NK-92 treated with Interleukin-12 subunit alpha and Interleukin-12 subunit beta, amount 100 ng/mL, for 24 hours (cell line): ENCODE results near the gene NHERF2.
A peak's percentile ranks its signal among the peaks of the same experiment; 100 is the strongest.
"Not testable (repeated sequence)": the region's sequence is repeated elsewhere in the genome, so short reads cannot be mapped to it uniquely, and the experiment has no call there.

Source experiments
- DNase-seq: peaks from one replicate; lab custom pipeline; 2025; lab: John Stamatoyannopoulos, UW

NHERF2 gene

GRCh38 chr16:2007081-2007836 lies 19.4 kb upstream of the NHERF2 start:
- no peak for DNase-seq

GRCh38 chr16:2008009-2008526 lies 18.6 kb upstream of the NHERF2 start:
- DNase-seq: no peak

- no peak for DNase-seq
Measured at GRCh38 chr16:2008631-2009163, 18.0 kb upstream of the NHERF2 start.

DNA sequence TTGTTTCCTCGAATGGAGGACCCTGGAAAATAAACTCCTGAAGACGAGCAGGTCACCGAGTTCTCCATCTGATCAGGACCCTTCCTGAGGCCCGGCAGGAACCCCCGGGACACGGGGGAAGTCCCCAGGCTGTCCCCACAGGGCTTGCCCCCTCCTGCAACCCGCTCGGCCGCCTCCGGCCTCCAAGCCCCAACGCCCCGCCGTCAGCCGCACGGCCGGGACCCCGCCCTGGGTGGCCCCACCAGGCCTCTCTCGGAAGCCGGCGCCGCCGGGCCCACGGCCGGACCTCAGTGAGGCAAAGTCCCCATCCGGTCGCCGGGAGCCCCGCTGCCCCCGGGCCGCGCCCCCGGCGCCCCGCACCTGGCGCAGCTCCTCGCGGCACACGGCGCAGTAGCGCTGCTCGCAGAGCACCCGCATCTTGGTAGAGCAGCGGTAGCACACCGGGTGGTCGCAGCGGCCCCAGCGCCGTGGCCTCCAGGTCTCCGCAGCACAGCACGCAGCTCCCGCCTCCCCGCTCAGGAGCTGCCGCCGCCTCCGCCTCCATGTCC lies 17.5 kb upstream of the NHERF2 start:
- no peak for DNase-seq

GRCh38 chr16:2009791-2010510 lies 16.8 kb upstream of the NHERF2 start, which contains the start of gene ZNF598:
ZNF598 (minus strand) TSS chr16:2009821.
- peak; percentile 80 for DNase-seq

DNA sequence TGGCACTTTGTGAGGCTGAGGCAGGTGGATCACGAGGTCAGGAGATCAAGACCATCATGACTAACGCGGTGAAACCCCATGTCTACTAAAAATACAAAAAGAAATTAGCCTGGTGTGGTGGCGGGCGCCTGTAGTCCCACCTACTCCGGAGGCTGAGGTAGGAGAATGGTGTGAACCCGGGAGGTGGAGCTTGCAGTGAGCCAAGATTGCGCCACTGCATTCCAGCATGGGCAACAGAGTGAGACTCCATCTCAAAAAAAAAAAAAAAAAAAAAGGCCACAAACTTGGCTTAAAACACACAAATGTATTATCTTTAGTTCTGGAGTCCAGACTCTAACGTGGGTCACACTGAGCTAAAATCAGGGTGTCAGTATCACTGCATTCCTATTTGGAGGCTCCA lies 15.0 kb upstream of the NHERF2 start:
- DNase-seq: not testable (repeated sequence)

DNA sequence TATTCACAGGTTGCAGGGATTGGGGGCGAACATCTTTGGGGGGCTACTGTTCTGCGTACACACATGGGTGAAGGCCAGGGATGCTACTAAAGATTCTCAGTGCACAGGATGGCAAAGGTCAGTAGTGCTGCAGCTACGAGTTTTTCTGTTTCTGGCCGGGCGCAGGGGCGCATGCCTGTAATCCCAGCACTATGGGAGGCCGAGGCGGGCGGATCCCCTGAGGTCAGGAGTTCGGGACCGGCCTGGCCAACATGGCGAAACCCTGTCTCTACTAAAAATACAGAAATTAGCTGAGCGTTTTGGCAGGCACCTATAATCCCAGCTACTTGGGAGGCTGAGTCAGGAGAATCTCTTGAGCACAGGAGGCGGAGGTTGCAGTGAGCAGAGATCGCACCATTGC lies 13.2 kb upstream of the NHERF2 start:
- no peak for DNase-seq

DNA sequence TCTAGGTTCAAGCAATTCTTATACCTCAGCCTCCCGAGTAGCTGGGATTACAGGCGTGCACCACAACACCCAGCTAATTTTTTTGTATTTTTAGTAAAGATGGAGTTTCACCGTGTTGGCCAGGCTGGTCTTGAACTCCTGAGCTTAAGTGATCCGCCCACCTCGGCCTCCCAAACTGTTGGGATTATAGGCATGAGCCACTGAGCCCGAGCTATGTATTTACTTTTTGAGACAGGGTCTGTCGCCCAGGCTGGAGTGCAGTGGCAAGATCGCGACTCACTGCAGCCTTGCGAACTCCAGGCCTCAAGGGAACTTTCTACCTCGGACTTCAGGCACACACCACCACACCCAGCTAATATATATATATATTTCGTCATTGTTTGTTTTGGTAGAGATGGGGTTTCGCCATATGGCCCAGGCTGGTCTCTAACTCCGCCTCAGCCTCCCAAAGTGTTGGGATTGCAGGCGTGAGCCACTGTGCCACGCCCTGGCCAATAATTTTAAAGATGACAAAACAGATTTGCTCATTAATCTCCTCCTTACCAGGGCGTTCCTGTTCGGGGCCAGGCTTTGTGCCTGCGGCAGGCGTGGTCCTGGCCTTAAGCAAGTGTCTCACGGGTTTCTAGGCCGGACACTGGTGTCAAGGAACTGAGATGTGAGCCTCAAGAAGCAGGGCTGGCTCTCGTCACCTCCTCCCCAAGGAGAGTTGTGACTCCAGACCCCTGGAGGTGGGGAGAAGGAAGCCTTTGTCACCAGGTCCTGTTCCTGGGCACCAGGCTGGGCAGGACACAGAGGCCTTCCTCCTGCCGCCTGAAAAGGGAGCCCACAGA lies 11.4 kb upstream of the NHERF2 start:
- DNase-seq: no peak

DNA sequence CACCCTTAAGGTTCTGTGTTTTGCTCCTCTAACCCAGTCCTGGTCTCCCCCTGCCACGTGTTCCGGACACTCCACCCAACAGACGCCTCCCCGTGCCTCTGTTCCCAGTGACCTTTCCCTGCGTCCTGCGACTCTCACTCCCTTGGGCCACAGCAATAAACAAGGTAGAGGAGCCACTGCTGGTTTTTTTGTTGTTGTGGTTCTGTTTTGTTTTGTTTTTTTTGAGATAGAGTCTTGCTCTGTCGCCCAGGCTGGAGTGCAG lies 10.8 kb upstream of the NHERF2 start:
- DNase-seq: no peak

DNA sequence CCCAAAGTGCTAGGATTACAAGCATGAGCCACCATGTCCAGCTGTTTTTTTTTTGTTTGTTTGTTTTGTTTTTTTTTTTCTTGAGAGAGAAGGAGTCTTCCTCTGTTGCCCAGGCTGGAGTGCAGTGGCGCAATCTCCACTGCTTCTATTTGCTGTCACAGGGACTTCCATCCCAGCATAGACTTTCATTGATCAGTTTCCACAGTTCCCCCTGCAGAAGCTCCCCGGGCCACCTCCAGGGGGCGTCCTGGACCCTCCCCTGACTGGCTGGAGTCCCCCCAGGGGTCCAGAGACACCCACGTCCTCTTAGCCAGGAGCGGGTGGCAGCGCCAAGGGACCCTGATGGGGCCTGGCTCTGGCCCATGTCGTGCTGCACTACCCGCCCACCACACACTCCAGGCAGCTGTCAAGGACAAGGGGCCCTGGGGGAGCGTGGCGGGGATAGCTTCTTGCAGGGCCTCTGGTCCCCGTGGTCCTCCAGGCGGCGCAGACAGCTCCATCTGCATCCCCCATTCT lies 10.2 kb upstream of the NHERF2 start:
- DNase-seq: no peak

- no peak for DNase-seq
Measured at GRCh38 chr16:2019518-2019920, 7.2 kb upstream of the NHERF2 start, which contains the start of gene NPW. NPW (plus strand) TSS chr16:2019785.

DNA sequence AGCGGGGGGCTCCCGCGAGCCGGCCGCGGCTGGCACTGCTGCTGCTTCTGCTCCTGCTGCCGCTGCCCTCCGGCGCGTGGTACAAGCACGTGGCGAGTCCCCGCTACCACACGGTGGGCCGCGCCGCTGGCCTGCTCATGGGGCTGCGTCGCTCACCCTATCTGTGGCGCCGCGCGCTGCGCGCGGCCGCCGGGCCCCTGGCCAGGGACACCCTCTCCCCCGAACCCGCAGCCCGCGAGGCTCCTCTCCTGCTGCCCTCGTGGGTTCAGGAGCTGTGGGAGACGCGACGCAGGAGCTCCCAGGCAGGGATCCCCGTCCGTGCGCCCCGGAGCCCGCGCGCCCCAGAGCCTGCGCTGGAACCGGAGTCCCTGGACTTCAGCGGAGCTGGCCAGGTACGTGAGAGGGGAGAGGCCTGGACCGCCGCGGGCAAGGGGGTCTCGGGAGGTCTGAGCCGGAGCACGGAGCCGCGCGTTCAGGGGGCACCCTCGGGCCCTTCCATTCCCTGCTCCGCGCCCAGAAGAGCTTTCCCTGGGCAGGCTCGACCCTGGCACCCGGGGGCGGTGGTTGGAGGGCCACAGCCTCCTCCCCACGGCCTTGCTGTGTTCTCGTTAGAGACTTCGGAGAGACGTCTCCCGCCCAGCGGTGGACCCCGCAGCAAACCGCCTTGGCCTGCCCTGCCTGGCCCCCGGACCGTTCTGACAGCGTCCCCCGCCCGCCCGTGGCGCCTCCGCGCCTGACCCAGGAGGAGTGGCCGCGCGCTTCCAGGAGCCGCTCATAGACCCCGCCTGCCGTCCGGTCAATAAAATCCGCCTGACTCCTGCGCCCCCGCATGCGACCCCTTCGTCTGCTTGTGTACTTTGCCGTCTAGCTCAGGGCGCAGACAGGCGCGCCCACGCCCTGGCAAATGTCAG lies 6.5 kb upstream of the NHERF2 start:
- no peak for DNase-seq

GRCh38 chr16:2022723-2023091 lies 4.0 kb upstream of the NHERF2 start:
- no peak for DNase-seq

- peak; percentile 83 for DNase-seq
Measured at GRCh38 chr16:2023092-2024031, 3.3 kb upstream of the NHERF2 start.

- DNase-seq: no peak
Measured at GRCh38 chr16:2024032-2024420, 2.7 kb upstream of the NHERF2 start.

GRCh38 chr16:2025251-2025650 lies 1.5 kb upstream of the NHERF2 start:
- no peak for DNase-seq

DNA sequence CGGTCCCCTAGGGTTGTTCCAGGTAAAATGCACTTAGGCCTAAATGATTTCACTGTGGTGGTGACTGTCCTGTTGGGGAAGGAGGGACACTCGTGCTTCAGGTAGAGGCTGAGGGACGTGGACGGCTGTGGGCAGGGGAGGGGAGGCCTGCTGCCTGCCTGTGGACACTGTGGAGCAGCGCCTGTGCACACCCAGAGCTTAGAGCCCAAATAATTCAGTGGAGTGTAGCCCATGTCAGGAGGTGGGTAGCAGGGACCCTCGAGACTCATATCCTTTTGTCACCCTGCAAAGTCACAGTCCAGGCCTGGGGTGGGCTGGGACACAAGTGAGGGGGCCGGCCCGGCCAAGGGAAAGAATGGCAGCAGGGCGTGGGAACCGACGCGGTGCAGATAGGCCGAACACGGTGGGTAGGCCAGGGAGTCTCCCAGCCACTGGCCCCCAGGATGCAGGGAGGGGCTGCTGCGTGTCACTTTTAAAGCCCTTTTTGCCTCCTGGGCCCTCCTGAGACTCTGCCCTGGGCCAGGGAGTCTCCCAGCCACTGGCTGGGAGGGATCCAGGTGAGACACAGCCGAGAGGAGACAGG lies 733 bp upstream of the NHERF2 start:
- DNase-seq: no peak

GRCh38 chr16:2027024-2028010 lies 615 bp downstream of the NHERF2 start:
- DNase-seq: no peak
